HS-27A (cell line): ENCODE results near the gene DNAH10.

Experiments used
- DNase-seq: peaks from one replicate; pipeline ENCODE4 v3.0.0-alpha.2; 2012; ENCODE audit warnings: low read depth, missing footprints

The DNAH10 gene

DNA sequence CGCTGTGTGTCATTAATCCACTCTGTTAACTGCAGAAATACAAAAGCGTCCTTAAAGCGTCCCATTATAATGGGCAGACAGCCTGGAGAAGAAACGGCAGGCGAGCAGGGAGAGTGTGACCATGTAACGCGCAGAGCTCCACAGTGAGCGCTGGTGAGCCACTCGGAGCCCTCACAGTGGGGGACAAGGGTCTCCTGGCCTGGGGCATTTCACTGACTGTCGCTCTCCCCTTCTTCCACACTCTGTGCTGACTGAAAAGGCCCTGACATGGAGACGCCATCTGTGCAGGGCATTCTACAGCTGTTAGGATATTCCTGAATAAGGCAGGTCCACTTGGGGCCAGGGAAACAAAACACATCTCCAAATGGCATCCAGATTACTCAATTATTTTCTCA lies 186.3 kb downstream of the DNAH10 start:
- no peak for DNase-seq

- no peak for DNase-seq
Measured at GRCh38 chr12:123948796-123949769, 187.0 kb downstream of the DNAH10 start.

DNA sequence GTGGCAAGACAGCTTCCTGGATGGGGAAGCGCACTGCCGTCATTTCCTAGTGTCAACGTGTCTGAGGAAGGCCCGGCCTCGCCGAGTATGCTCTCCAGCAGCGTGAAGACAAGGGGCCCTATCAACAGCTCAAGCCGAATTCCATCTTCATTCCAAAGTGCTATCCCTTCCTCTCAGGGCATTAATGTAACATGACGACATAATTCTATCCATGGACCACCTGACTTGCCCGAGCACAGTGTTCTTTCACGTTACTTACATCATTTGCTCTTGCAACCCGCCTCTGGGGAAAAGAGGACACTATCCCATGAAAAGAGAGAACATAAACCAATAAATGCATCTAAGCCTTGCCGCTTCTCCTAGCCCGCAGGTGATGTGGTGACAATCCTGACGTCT lies 187.7 kb downstream of the DNAH10 start:
- DNase-seq: no peak

DNA sequence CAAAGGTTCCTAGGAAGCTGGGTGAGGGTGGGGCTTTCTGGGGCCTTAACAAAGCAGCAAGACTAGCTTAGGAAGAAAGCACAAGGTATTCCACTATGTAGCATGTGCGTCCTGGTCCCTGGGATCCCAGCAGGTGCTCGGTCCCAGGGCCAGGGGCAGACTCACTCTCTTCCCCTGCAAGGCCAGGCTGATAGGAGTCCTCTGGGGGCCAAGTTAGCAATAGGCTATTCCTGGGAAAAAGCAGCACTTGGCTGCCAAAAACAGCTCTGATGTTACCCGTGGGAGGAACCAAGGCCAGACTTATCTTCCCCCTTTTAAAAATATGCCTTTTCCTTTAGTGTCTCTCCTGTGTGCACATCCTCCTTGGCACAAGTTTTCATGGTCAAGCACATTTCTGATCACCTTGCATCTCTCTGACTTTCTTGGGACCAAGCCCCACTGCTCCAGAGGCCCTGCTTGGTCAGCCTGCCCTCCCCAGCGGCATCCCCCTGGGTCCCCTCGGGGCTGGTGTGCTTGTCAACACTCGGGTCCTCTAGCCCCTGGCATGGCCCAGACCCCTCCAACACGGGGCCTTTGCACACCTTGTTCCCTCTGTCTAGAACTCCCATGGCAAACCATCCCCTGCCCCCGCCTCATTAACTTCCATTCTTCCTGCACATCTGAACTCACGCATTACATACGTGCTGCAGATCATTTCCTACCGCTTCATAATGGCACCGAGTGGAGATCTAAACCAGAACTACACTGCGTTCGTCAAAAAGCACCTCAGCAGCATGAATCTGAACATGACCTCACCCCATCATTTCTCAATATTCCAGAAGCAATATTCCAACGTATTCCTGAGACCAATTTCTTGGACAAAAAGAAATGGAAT lies 188.6 kb downstream of the DNAH10 start:
- no peak for DNase-seq

DNA sequence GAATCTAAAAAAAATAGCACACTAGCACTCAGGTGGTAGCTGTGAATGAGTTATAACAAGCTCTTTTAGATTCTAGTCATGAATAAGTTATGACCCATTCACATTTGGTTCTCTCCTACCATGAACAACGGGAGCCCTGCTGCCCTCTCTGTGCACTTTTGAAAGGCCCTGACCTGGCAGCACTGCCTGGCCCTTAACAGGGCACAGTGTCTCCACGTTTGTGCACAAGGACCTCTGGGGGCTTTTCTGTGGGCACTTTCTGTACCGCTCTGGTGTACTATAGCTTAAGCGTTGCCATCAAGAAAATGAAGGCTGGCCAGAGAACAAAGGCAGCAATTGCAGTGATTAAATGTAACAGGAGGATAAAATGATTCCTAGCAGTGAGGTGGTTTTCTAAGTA lies 189.4 kb downstream of the DNAH10 start:
- no peak for DNase-seq

DNA sequence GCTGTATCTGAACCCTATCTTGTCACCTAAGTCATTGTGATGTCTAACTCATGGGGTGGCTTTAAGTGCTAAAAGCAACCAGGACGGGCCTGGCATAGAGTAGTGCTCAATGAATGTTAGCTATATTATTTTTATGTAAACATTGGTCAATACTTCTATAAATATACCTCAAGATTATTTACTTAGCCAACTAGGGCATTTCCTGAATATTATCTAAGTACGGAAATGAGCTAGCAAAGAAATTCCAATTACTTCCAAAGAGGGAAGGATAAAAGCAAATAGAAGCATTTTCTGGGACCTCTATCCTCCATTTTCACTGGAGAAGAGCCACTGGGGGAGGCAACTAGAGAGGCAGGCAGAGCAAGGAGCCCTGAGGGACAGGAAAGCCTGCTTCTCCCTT lies 189.9 kb downstream of the DNAH10 start:
- no peak for DNase-seq

DNA sequence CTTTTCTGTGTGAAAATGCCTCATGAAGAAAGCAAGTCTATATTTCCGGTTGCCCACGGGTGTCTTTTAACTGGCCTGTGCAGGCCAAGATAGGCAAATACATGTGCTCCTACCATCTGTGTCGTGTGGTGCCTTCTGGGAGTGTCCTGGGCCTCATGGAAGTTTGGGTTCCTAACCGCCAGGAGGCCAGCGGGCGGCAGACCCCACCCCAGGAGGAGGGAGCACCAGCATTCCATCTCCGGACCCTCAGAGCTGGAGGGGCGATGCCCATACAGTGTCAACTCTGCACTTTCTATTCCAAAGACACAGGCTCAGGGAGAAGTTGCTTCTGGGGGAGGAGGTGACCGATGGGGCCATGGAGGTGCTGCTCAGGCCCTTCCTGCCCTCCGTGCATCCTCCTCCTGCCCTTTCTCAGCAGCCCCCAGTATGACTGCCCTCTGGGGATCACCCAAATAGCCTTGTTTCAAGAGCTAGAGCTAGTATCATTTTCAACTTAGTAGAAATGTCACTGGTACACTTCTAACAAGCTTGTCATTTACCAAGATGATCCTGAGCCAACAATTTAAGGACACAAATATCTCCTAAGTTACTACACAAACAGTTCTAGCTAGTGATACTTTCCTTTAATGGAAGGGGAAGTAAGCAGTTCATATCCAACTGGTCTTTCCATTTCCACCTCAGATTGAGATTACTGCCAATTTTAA lies 192.7 kb downstream of the DNAH10 start:
- DNase-seq: no peak

- DNase-seq: no peak
Measured at GRCh38 chr12:123956249-123956648, 194.1 kb downstream of the DNAH10 start.

GRCh38 chr12:123957196-123957595 lies 195.1 kb downstream of the DNAH10 start:
- DNase-seq: no peak

DNA sequence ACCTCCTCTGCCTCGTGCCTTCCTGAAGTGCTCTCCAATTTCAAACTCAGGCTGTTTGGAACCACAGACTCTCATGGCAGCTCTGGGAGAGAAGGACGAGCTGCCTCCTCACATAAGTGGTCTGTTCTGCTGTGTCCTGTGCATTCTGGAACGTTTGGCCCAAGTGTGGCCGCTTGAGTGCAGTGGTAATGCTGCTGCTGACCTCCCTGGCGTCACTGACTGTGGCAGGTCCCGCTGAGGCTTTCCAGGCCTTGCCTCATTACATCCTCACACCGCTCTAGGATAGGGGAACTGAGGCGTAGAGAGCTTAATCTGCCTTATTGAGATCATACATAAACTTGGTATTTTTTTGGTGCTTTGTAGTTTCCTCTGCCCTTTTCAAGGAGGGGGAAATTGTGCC lies 196.4 kb downstream of the DNAH10 start:
- DNase-seq: no peak

DNA sequence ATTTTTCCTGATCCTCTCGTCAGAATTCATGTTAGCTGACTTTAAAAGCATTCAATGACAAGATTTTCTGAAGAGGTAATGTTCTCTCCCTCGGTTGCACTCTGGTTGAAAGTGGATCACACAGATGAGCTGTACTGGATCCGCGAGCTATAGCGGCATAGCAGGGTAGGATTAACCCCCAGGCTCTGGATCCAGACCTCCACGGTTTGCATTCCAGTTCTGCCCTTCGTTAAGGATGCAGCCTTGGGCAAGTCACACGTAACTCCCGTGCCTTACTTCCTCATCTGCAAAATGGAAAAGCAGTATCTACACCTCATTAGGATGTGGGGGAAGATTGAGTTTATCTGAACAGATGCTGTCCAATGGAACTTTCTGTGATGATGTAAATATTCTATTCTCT lies 196.8 kb downstream of the DNAH10 start:
- no peak for DNase-seq

DNA sequence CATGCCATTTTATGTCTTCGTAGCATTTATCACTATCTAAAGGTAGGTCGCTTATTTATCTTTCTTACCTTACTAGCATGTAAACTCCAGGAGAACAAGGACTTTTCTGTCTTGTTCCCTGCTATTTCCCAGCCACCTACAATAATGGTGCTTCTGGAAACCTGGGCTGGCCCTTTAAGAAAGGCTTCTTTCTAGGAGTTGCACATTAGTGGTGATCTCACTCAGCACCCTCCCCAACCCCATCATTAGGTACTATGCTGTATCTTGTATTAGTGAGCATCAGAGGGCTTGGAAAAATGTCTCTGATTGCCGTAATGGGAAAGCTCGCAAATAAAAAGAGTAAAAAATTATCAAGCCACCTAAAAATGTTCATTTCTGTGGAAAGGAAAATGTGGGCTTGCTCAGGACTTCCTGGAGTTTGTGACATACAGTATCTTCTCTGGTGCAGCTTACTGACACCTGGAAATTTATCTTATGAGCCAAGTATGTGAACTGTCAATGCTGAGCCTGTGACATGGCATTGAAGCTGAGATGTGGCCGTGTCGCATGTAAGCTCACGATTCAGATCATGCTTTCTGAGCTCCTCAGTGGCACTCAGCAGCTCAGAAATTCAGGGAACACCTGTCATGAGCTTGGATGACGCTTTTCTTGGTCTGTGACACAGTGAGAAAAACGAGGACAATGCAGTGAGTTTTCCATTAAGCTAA lies 198.1 kb downstream of the DNAH10 start:
- DNase-seq: no peak

DNA sequence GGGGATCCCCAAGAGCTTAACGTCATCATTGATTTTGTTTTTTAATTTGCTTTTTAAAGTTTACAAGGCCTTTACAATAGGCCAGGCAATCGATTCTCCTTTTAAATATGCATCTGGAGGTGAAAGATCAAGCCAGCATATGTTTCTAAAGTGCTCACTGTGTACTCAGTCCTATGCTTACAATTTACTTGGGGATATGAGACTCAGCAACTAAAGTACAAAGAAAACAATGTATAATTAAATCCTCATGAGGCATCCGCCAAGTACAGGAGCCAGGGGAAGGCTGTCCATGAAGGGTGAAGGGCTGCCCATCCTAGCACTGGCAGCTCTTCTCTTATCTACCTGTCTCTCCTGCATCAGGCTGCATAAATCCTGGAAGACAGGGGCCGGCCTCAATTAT lies 198.8 kb downstream of the DNAH10 start:
- DNase-seq: no peak

- DNase-seq: no peak
Measured at GRCh38 chr12:123961585-123962345, 199.7 kb downstream of the DNAH10 start.

DNA sequence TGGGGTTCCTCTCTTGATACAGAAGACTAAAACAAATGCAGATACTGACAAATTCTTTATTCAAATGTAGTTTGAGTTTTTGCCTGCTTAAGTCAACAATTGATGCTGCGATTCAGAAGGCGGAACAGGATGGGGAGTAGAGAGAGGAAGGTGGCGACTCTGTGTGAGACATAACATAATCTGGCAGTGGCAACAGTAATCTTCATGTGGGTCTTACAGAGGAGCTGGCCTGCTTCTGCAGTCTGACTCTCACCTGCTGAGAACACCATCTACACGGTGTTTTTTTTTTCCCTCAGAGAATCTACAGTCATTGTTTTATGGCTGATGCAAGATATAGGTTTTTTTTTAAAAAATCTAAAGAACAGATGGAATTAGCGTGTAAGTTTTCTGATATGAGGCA lies 200.4 kb downstream of the DNAH10 start:
- DNase-seq: no peak

DNA sequence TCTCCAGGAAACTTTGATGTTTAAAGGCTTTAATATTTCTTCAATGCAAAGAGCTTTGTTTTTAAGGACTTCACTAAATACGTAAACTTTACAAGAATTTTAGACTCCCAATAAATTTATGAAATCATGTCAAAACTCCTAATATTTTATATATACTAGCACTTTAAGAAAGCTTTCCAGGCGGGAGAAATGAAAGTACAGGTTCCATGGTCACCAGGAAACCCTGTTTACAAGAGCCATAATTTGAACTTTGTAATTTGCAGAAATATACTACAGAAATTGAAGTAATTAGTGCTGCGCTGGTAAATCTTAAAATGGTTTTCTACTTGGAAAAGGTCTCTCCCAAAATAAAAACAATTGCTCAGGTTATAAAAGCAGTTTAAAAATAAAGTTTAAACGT lies 201.7 kb downstream of the DNAH10 start:
- no peak for DNase-seq

GRCh38 chr12:123965382-123965781 lies 203.3 kb downstream of the DNAH10 start:
- DNase-seq: no peak

DNA sequence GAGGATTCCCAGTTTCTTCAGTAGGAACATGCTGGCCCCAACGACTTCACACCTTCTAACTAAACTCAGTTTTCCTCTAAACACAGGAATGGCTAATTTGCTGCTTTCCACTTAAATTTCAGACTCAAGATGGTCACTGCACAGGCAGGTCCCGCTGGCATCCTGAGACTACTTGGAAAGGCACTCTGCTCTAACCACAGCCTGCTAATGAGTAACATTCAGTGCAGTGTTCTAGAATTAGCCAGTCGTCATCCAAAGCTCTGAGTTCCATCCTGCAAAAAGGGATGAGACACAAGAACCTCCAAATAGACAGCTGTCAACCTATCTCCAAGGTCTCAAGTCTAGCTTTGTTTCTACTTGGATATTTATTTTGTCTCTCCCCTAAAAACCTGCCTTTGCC lies 204.5 kb downstream of the DNAH10 start:
- DNase-seq: no peak

- no peak for DNase-seq
Measured at GRCh38 chr12:123967121-123967586, 205.1 kb downstream of the DNAH10 start.

DNA sequence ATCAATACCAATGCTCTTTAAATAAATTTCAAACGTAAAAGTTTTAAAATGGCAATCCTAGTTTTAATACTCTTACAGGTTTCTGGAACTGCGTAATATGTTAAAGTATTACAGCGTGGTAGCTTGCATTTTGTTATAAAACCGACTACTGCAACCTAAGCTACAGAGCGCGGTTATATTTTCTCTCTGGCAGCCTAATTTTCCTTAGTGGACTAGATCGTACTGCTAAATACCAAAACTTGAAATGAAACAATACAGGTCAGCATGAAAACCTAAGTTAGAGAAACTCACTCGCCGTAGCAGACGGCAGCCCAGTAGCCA lies 209.3 kb downstream of the DNAH10 start:
- DNase-seq: no peak
